Activated T-helper 17 cell treated with anti-CD3 and anti-CD28 coated beads, Interleukin-2, amount 50 U/mL, for 72 hours (primary cell): Measurements from ENCODE around the gene LSM14A. TPM values are rescaled to one million over a fixed set of nuclear protein-coding genes. Genes with fewer than 3 reads are reported as not detected.

Source experiments
- ATAC-seq: fragments of 150-1000 bp; cut with Tn5 transposase; replicated peaks from 2 replicates; pipeline ENCODE4 v1.10.0; 2021; ENCODE audit warnings: mild to moderate bottlenecking, moderate library complexity
- H3K27ac Mint-ChIP-seq: one replicate; pipeline ENCODE4 v1.8.0; 2022; ENCODE audit warnings: mixed read lengths
- H3K27me3 Mint-ChIP-seq: one replicate; pipeline ENCODE4 v1.8.0; 2022; ENCODE audit warnings: mixed read lengths
- H3K36me3 Mint-ChIP-seq: one replicate; pipeline ENCODE4 v1.8.0; 2022; ENCODE audit warnings: low read depth, mild to moderate bottlenecking, mixed read lengths
- H3K4me1 Mint-ChIP-seq: one replicate; pipeline ENCODE4 v1.8.0; 2022; ENCODE audit warnings: mixed read lengths
- H3K4me3 Mint-ChIP-seq: one replicate; pipeline ENCODE4 v1.8.0; 2022; ENCODE audit warnings: mild to moderate bottlenecking, mixed read lengths
- H3K9me3 Mint-ChIP-seq: one replicate; pipeline ENCODE4 v1.8.0; 2022; ENCODE audit warnings: mixed read lengths
- total RNA-seq, 2 donors: library from RNA; stranded (reverse); gene quantifications; one replicate each; pipeline ENCODE4 v1.2.3, GENCODE V29; 2022

Gene LSM14A
- total RNA-seq, 2 donors from 2014 or later = 88.5 to 105 TPM

DNA sequence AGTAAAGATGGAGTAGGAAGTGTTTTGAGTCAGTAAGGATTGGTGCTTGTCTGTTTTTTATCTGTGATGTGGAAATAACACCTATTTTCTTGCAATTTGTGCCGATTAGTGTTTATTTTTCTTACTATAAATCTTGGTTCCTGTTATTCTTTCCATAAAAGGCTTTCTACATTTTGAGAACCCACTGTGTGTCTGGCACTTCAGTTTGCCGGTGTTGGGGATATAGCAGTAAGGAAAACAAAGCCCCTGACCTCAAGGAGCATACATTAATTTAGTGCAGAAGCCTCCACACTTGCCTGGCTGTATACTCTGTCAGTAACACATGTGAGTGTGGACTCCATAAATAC, 46.5 kb downstream of the LSM14A start:
- no peaks in the 10 kb centered on the region for H3K27me3 Mint-ChIP-seq
- peaks cover 22% of the 10 kb centered on the region for H3K4me1 Mint-ChIP-seq
- ATAC-seq = no peak
- peak overlapping the region; percentile 40 for H3K4me3 Mint-ChIP-seq
- no peaks in the 10 kb centered on the region for H3K9me3 Mint-ChIP-seq
- H3K27ac Mint-ChIP-seq = peak overlapping the region; percentile 8
- peaks cover 93% of the 10 kb centered on the region for H3K36me3 Mint-ChIP-seq

- peaks cover 35% of the 10 kb centered on the region for H3K4me1 Mint-ChIP-seq
- no peak for ATAC-seq
Observed at GRCh38 chr19:34220472-34221063, 48.3 kb downstream of the LSM14A start.

GRCh38 chr19:34222386-34222785, 50.1 kb downstream of the LSM14A start:
- Mint-ChIP-seq H3K36me3 (peaks cover 99% of the 10 kb centered on the region), H3K27me3 (no peaks in the 10 kb centered on the region), H3K4me1 (peaks cover 36% of the 10 kb centered on the region), H3K9me3 (no peaks in the 10 kb centered on the region), H3K27ac (no peak overlapping the region), H3K4me3 (no peak overlapping the region)
- no peak for ATAC-seq

More at GRCh38 chr19:34220472-34221063, 48.3 kb downstream of the LSM14A start:
- no peaks in the 10 kb centered on the region for H3K9me3 Mint-ChIP-seq
- H3K36me3 Mint-ChIP-seq = peaks cover 94% of the 10 kb centered on the region
- no peaks in the 10 kb centered on the region for H3K27me3 Mint-ChIP-seq
- no peak overlapping the region for H3K4me3 Mint-ChIP-seq
- no peak overlapping the region for H3K27ac Mint-ChIP-seq

GRCh38 chr19:34224996-34225658, 52.8 kb downstream of the LSM14A start:
- Mint-ChIP-seq H3K36me3 (peaks cover 100% of the 10 kb centered on the region), H3K4me1 (peaks cover 34% of the 10 kb centered on the region)
- ATAC-seq = peak; percentile 62

DNA sequence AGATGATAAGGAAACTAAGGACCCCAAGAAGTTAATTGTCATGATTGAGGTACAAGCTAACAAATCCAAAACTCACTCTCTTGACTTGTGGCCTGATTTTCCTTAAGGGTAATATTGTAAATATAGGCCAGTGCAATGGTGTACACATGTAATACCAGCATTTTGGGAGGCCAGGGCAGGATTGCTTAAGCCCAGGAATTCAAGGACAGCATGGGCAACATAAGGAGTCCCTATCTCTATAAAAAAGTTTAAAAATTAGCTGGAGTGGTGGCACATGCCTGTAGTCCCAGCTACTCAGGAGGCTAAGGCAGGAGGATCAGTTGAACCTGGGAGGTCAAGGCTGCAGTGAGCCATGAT, 53.3 kb downstream of the LSM14A start:
- H3K36me3 Mint-ChIP-seq = peaks cover 99% of the 10 kb centered on the region
- peak overlapping the region; percentile 18 for H3K27ac Mint-ChIP-seq
- no peaks in the 10 kb centered on the region for H3K27me3 Mint-ChIP-seq
- H3K4me3 Mint-ChIP-seq = peak overlapping the region; percentile 60
- H3K4me1 Mint-ChIP-seq = peaks cover 30% of the 10 kb centered on the region
- no peak for ATAC-seq
- H3K9me3 Mint-ChIP-seq = no peaks in the 10 kb centered on the region

More at GRCh38 chr19:34224996-34225658, 52.8 kb downstream of the LSM14A start:
- no peaks in the 10 kb centered on the region for H3K9me3 Mint-ChIP-seq
- H3K4me3 Mint-ChIP-seq = peak overlapping the region; percentile 60
- H3K27me3 Mint-ChIP-seq = no peaks in the 10 kb centered on the region
- H3K27ac Mint-ChIP-seq = peak overlapping the region; percentile 18

GRCh38 chr19:34226036-34226435, 53.7 kb downstream of the LSM14A start:
- Mint-ChIP-seq H3K9me3 (no peaks in the 10 kb centered on the region), H3K27me3 (no peaks in the 10 kb centered on the region), H3K27ac (peak overlapping the region; percentile 18), H3K4me1 (peaks cover 30% of the 10 kb centered on the region), H3K4me3 (peak overlapping the region; percentile 60), H3K36me3 (peaks cover 95% of the 10 kb centered on the region)
- ATAC-seq = peak; percentile 85

DNA sequence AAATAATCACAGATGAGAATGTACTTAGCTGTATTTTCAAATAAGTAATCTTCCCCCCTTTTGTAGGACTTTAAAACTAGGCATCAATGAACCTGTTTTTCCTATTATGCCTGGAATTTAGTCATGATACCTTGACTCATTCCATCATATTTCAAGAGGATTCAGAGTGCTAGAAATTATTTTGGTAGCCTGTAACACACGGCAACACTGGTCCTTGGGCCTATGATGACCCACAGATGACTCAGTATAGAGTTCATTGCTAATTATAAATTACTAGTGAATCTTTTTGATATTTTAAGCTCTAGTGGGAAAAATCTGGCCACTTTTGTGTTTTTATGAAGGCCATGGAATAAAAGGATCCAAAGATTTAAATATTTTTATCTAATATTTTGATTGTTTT, 56.0 kb downstream of the LSM14A start:
- H3K9me3 Mint-ChIP-seq = no peaks in the 10 kb centered on the region
- H3K4me3 Mint-ChIP-seq = no peak overlapping the region
- H3K36me3 Mint-ChIP-seq = peaks cover 72% of the 10 kb centered on the region
- no peak overlapping the region for H3K27ac Mint-ChIP-seq
- no peak for ATAC-seq
- H3K27me3 Mint-ChIP-seq = no peaks in the 10 kb centered on the region
- H3K4me1 Mint-ChIP-seq = peaks cover 43% of the 10 kb centered on the region

- Mint-ChIP-seq H3K27me3 (no peaks in the 10 kb centered on the region), H3K4me3 (no peak overlapping the region), H3K4me1 (peaks cover 40% of the 10 kb centered on the region), H3K9me3 (no peaks in the 10 kb centered on the region), H3K36me3 (peaks cover 68% of the 10 kb centered on the region), H3K27ac (no peak overlapping the region)
- ATAC-seq = no peak
Observed at GRCh38 chr19:34228762-34229161, 56.5 kb downstream of the LSM14A start.

GRCh38 chr19:34229721-34230120, 57.4 kb downstream of the LSM14A start:
- peaks cover 58% of the 10 kb centered on the region for H3K36me3 Mint-ChIP-seq
- H3K27ac Mint-ChIP-seq = peak overlapping the region; percentile 61
- H3K4me3 Mint-ChIP-seq = no peak overlapping the region
- H3K9me3 Mint-ChIP-seq = no peaks in the 10 kb centered on the region
- ATAC-seq = peak; percentile 24
- peaks cover 36% of the 10 kb centered on the region for H3K4me1 Mint-ChIP-seq
- no peaks in the 10 kb centered on the region for H3K27me3 Mint-ChIP-seq

GRCh38 chr19:34230820-34231219, 58.5 kb downstream of the LSM14A start:
- no peak for ATAC-seq
- Mint-ChIP-seq H3K27me3 (no peaks in the 10 kb centered on the region), H3K27ac (no peak overlapping the region), H3K4me3 (no peak overlapping the region), H3K9me3 (no peaks in the 10 kb centered on the region), H3K36me3 (peaks cover 47% of the 10 kb centered on the region), H3K4me1 (peaks cover 26% of the 10 kb centered on the region)

DNA sequence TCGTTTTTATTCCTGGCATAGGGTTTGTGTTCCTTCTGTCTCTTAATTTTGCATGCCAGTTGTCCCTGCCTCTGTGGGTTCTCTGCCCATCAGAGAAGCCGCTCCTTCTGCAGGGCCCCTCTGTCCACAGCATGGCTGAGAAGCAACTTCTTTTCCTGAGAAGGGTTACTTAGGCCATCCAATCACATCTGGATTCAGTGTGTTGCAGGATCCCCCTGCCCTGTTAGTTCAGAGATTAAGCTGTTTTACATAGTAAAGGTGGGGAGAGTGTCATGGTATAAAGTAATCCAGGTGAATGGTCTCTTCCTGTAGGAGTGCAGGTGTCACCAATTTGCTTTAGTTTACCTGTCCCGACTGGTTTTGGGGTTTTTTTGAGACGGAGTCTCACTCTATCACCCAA, 59.1 kb downstream of the LSM14A start:
- Mint-ChIP-seq H3K4me1 (peaks cover 26% of the 10 kb centered on the region), H3K27me3 (no peaks in the 10 kb centered on the region), H3K9me3 (no peaks in the 10 kb centered on the region), H3K4me3 (peak overlapping the region; percentile 18), H3K36me3 (peaks cover 41% of the 10 kb centered on the region), H3K27ac (no peak overlapping the region)
- ATAC-seq = no peak

DNA sequence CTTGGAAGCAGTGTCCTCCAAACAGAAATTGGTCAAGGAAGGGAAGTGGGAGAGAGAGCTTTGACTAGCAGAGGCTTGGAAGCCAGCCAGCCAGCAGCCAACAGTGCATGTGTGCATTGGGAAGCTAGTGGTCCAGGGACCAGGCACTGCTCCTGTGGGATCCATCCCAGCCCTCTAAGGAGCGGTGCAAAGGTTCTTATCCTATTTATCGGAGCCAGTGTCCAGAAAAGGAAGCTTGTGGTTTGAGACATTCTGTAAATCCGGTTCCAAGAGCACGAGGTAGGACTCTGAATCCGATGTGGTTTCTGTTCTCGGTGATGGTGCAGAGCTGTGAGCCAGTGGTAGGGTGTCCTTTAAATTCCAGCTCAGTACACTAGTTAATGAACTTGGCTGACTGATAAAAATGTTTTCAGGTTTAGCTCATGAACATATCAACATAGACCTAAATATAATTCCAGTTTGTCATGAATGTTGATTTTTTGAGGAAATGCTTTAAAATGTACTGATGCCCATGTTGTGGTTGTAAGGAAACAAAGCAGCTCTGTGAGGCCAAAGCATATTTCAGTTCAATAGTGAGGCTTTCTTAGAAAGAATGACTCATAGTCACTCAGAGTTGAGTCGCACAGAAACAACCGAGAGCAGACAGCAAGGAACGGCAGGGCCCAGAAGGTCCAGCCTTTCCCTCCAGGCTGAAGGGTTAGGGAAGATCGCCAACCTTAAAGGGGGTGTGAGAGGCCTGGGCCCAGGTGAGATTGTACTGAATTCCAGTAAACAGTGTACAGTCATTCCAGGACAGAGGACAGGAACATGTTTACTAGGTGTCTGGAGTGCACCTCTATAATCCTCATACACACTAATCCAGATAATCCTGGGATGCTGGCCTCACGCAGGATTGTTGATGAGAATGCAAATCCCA, 60.5 kb downstream of the LSM14A start:
- peak; percentile 91 for ATAC-seq
- Mint-ChIP-seq H3K4me3 (peak overlapping the region; percentile 69), H3K27me3 (no peaks in the 10 kb centered on the region)

DNA sequence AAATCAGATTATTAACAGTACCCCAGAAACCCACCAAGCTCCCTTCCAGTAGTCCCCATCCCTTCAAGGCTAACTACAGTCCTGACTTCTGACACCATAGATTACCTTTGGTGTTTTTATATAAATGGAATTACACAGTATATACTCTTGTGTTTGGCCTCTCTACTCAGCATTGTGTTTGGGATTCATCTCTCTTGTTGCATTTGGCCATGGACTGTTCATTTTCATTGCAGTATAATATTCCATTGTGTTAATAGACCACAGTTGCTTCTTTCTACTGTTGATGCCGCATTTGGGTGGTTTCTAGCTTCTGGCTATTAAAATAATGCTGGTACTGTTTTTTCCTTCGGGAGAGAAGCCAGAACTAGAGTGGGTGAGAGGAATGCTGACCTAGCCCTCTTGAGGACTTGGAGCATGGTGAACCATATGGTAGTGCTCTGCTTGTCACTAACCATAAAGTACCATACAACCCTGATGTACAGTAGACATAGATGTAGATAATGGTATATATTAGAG, 63.2 kb downstream of the LSM14A start:
- ATAC-seq = no peak
- no peak overlapping the region for H3K27ac Mint-ChIP-seq
- H3K4me1 Mint-ChIP-seq = peaks cover 17% of the 10 kb centered on the region
- no peaks in the 10 kb centered on the region for H3K27me3 Mint-ChIP-seq
- no peak overlapping the region for H3K4me3 Mint-ChIP-seq
- H3K9me3 Mint-ChIP-seq = no peaks in the 10 kb centered on the region
- H3K36me3 Mint-ChIP-seq = peaks cover under 1% of the 10 kb centered on the region

More for the DNA sequence above, 60.5 kb downstream of the LSM14A start:
- Mint-ChIP-seq H3K9me3 (no peaks in the 10 kb centered on the region), H3K27ac (peak overlapping the region; percentile 77), H3K4me1 (peaks cover 26% of the 10 kb centered on the region), H3K36me3 (peaks cover 27% of the 10 kb centered on the region)
